Caco-2 (cell line): ENCODE results near the gene LY86. TPM values are rescaled to one million over a fixed set of nuclear protein-coding genes. Genes with fewer than 3 reads are reported as not detected.

Experiments used
- BruUV-seq: library from RNA; stranded (reverse); fragments of 400-500 nt; replicated peaks from 2 replicates; lab custom pipeline; 2021; lab: Mats Ljungman, UMichigan
- CTCF ChIA-PET: fragments of 300-600 bp; sonication (Branson Sonifier 250); formaldehyde crosslinking; loops from one replicate; lab custom pipeline; 2022; ENCODE audit warnings: antibody characterized with exemption; lab: Charles Lee
- POLR2A ChIA-PET: fragments of 300-600 bp; sonication (Branson Sonifier 250); formaldehyde crosslinking; loops from one replicate; lab custom pipeline; 2022; ENCODE audit warnings: antibody characterized with exemption; lab: Charles Lee
- DNase-seq, 2 experiments: peaks; one replicate each; pipeline versions ENCODE4 v3.0.0 to v3.0.0-alpha.2; 2020 to 2022
- H3K27me3 ChIP-seq: replicated peaks from 2 replicates; pipeline ENCODE4 v1.6.0; 2011; ENCODE audit warnings: low read length; ENCODE audit not compliant: control insufficient read depth, insufficient read depth
- H3K36me3 ChIP-seq: 2 replicates; pipeline ENCODE4 v1.5.1; 2011; ENCODE audit warnings: low read length; ENCODE audit not compliant: control insufficient read depth, insufficient read depth
- H3K4me1 ChIP-seq: fragments of 250-450 bp; sonication (Bioruptor Pico); 2 replicates; pipeline ENCODE4 v1.5.1; 2020; ENCODE audit warnings: mild to moderate bottlenecking
- H3K4me3 ChIP-seq: 2 replicates; pipeline ENCODE4 v1.5.1; 2011; ENCODE audit warnings: low read depth, mild to moderate bottlenecking, control low read depth, low read length
- H3K9me3 ChIP-seq: fragments of 250-450 bp; sonication (Bioruptor Pico); 2 replicates; pipeline ENCODE4 v1.5.1; 2020; ENCODE audit warnings: mild to moderate bottlenecking, moderate library complexity
- H3K27ac Mint-ChIP-seq: one replicate; pipeline ENCODE4 v1.8.0; 2022; ENCODE audit warnings: mixed read lengths; ENCODE audit not compliant: unreplicated experiment
- H3K27me3 Mint-ChIP-seq: one replicate; pipeline ENCODE4 v1.8.0; 2022; ENCODE audit warnings: mixed read lengths; ENCODE audit not compliant: insufficient read depth, unreplicated experiment
- H3K36me3 Mint-ChIP-seq: one replicate; pipeline ENCODE4 v1.8.0; 2022; ENCODE audit warnings: mild to moderate bottlenecking, mixed read lengths; ENCODE audit not compliant: insufficient read depth, unreplicated experiment
- H3K4me1 Mint-ChIP-seq: one replicate; pipeline ENCODE4 v1.8.0; 2022; ENCODE audit warnings: low read depth, mixed read lengths; ENCODE audit not compliant: unreplicated experiment
- H3K4me3 Mint-ChIP-seq: one replicate; pipeline ENCODE4 v1.8.0; 2022; ENCODE audit warnings: mild to moderate bottlenecking, moderate library complexity, mixed read lengths; ENCODE audit not compliant: unreplicated experiment
- H3K9me3 Mint-ChIP-seq: one replicate; pipeline ENCODE4 v1.8.0; 2022; ENCODE audit warnings: mixed read lengths; ENCODE audit not compliant: unreplicated experiment
- intact Hi-C: fragments of 100-400 bp; cut with micrococcal nuclease; formaldehyde crosslinking; loops from one replicate; pipeline ENCODE4 v1.10.0; 2022; ENCODE audit not compliant: unreplicated experiment
- total RNA-seq: library from RNA; stranded (reverse); gene quantifications from 2 replicates; pipeline ENCODE4 v1.2.3, GENCODE V29; 2022
- TF ChIP-seq, protein P1 (sequence below), 2 experiments: fragments of 200-600 bp in 1 of 2; IDR thresholded peaks; 1 replicate in 1 of 2; 2 replicates in 1 of 2; pipeline versions ENCODE4 v1.5.1 to v1.8.0; 2011 to 2022; ENCODE audit warnings: antibody characterized with exemption in 1 of 2, control low read depth in 1 of 2, inconsistent platforms in 1 of 2, low read depth in 1 of 2, low read length in 1 of 2, mild to moderate bottlenecking in 1 of 2, moderate library complexity in 1 of 2; ENCODE audit not compliant: insufficient read depth in 1 of 2, severe bottlenecking in 1 of 2, unreplicated experiment in 1 of 2

Gene LY86
- total RNA-seq, 1 experiment from 2014 or later = not detected

DNA sequence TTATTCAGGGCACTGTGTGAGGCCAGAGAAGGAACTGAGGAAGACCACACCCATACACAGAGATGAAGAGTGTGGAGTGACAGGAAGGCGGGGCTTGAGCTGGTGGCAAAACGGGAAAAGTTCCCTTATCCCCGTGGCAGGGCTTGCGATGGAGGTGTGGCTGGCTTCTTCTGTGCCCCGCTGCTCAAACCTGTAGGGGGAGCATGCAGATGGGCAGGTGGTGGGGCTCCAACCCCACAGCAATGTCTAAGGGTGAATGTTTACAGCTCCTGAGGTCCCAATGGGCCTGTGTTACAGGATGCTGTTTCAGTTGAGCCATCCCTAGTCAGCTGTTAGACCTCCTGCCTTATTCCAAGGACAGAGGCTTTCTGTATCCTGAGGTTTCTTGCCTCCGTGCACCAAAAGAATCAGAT, 105.9 kb downstream of the LY86 start:
- BruUV-seq = no TSS peak
- H3K27ac Mint-ChIP-seq = no peak overlapping the region
- no peaks in the 10 kb centered on the region for H3K4me1 Mint-ChIP-seq
- intact Hi-C loops = no loop called here
- Histone ChIP-seq H3K9me3 (peaks cover 6% of the 10 kb centered on the region; the same call in 1 of the 2 replicates), H3K4me1 (no peaks in the 10 kb centered on the region; the same call in 1 of the 2 replicates), H3K27me3 (no peaks in the 10 kb centered on the region), H3K4me3 (no peak overlapping the region), H3K36me3 (no peaks in the 10 kb centered on the region)
- H3K36me3 Mint-ChIP-seq = no peaks in the 10 kb centered on the region
- DNase-seq = no peak
- CTCF ChIA-PET = interaction anchor here (0.6 kb wide), 1 partner anchor 10 kb away, joined by 14 read pairs; no protein-coding TSS in a partner anchor
- TF ChIP-seq, protein P1, sequence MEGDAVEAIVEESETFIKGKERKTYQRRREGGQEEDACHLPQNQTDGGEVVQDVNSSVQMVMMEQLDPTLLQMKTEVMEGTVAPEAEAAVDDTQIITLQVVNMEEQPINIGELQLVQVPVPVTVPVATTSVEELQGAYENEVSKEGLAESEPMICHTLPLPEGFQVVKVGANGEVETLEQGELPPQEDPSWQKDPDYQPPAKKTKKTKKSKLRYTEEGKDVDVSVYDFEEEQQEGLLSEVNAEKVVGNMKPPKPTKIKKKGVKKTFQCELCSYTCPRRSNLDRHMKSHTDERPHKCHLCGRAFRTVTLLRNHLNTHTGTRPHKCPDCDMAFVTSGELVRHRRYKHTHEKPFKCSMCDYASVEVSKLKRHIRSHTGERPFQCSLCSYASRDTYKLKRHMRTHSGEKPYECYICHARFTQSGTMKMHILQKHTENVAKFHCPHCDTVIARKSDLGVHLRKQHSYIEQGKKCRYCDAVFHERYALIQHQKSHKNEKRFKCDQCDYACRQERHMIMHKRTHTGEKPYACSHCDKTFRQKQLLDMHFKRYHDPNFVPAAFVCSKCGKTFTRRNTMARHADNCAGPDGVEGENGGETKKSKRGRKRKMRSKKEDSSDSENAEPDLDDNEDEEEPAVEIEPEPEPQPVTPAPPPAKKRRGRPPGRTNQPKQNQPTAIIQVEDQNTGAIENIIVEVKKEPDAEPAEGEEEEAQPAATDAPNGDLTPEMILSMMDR (IDR thresholded peaks at IDR 0.05; ENCODE audit: insufficient read depth in 1 of 2, low read depth in 1 of 2, low read length in 1 of 2, severe bottlenecking in 1 of 2, unreplicated experiment in 1 of 2) = peak in 1 of 2 experiments; percentile 1
- POLR2A ChIA-PET = no interaction called here
- H3K27me3 Mint-ChIP-seq = peaks cover 3% of the 10 kb centered on the region
- H3K4me3 Mint-ChIP-seq = no peak overlapping the region
- no peaks in the 10 kb centered on the region for H3K9me3 Mint-ChIP-seq

DNA sequence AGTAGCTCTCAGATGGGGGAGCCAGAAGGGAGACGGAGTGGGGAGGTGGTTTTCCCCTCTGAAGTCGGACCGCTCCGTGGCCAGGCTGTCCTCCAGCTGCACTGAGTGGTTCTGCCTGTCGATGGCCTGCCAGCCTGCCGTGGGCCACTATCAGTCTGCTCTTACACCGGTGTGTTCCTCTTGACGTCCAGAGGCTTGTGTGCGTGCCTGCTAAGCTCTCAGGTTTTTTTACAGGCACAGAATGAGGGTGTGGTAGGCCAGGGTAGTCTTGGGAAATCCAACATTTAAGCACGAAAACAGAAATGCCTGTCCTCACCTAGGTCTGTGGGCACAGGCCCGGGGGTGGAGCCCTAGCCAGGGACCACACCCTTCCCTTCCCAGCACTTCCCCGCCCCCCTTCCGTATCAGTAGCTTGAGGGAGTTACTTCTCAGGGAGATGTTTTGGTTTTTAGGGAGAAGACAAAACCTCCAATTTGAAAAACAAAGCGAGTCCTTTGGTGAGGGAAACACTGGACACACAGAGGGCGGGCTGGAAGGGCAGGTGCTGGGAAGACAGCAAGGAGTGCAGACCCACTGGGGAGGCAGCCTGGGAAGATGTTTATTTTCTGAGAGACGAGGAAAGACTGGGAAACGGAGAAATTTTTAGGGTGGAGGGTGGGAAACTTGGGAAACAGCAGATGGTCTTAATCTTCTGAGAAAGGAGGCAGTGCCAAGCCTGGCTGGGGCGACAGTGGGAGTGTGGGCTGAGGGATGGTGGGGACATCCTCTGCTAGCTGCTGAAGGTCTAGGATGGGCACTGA, 106.5 kb downstream of the LY86 start:
- Histone ChIP-seq H3K27me3 (no peaks in the 10 kb centered on the region), H3K36me3 (no peaks in the 10 kb centered on the region), H3K4me1 (no peaks in the 10 kb centered on the region; the same call in 1 of the 2 replicates), H3K9me3 (peaks cover 6% of the 10 kb centered on the region; the same call in 1 of the 2 replicates), H3K4me3 (no peak overlapping the region)
- BruUV-seq = no TSS peak
- intact Hi-C loops = no loop called here
- Mint-ChIP-seq H3K27me3 (peaks cover 3% of the 10 kb centered on the region), H3K27ac (peak overlapping the region; percentile 49), H3K36me3 (no peaks in the 10 kb centered on the region), H3K4me3 (no peak overlapping the region), H3K4me1 (no peaks in the 10 kb centered on the region), H3K9me3 (no peaks in the 10 kb centered on the region)
- TF ChIP-seq, protein P1 (IDR thresholded peaks at IDR 0.05; ENCODE audit: insufficient read depth in 1 of 2, low read depth in 1 of 2, low read length in 1 of 2, severe bottlenecking in 1 of 2, unreplicated experiment in 1 of 2) = no peak
- no peak for DNase-seq
- POLR2A ChIA-PET = no interaction called here
- CTCF ChIA-PET = no interaction called here

DNA sequence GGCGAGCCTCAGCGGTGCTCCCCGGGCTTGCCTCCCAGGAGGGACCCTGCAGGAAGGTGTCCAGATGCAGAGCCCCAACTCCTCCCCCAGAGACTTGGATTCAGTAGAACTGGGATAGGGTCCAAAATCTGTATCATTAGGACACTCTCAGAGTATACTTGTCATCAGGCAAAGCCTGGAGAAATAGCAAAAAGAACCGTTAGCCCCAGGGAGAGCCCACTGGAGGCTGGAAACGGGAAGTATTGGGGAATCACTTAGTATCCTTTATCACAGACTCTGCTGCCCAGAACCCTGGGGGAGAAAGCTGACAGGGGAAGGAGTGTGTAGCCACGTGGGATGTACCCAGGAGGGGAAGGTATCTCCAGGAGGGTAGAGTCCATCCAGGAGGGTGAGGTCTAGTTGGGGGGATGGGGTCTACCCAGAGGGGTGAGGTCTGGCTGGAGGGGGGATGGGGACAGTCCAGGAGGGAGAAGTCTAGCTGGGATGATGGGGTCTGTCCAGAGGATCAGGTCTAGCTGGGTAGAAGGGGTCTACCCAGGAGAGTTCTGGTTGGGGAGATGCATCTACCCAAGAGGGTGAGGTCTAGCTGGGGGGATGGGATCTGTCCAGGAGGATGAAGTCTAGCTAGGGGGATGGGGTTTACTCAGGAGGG, 107.2 kb downstream of the LY86 start:
- no peak overlapping the region for H3K4me3 ChIP-seq
- peaks cover 6% of the 10 kb centered on the region; the same call in 1 of the 2 replicates for H3K9me3 ChIP-seq
- ChIA-PET CTCF (interaction anchor here (1.1 kb wide), 1 partner anchor 26 kb away, joined by 4 read pairs; no protein-coding TSS in a partner anchor), POLR2A (no interaction called here)
- no peak for DNase-seq
- peaks cover 3% of the 10 kb centered on the region for H3K27me3 Mint-ChIP-seq
- no peaks in the 10 kb centered on the region for H3K9me3 Mint-ChIP-seq
- intact Hi-C loops = no loop called here
- no TSS peak for BruUV-seq
- no peaks in the 10 kb centered on the region for H3K36me3 ChIP-seq
- no peaks in the 10 kb centered on the region for H3K27me3 ChIP-seq
- no peaks in the 10 kb centered on the region for H3K4me1 Mint-ChIP-seq
- TF ChIP-seq, protein P1 (IDR thresholded peaks at IDR 0.05; ENCODE audit: insufficient read depth in 1 of 2, low read depth in 1 of 2, low read length in 1 of 2, severe bottlenecking in 1 of 2, unreplicated experiment in 1 of 2) = no peak
- H3K4me3 Mint-ChIP-seq = no peak overlapping the region
- no peaks in the 10 kb centered on the region for H3K36me3 Mint-ChIP-seq
- H3K27ac Mint-ChIP-seq = no peak overlapping the region
- H3K4me1 ChIP-seq = no peaks in the 10 kb centered on the region; the same call in 1 of the 2 replicates
